GM18870 (cell line): ENCODE results near the gene PPP1R1C.

Source experiments
- ATAC-seq: cut with Tn5 transposase; IDR thresholded peaks from one replicate; pipeline ENCODE4 v1.9.1; 2021; ENCODE audit warnings: moderate library complexity; ENCODE audit not compliant: unreplicated experiment

Gene PPP1R1C

GRCh38 chr2:182058056-182058455, 72.4 kb downstream of the PPP1R1C start:
- ATAC-seq = no peak

GRCh38 chr2:182061739-182062138, 76.1 kb downstream of the PPP1R1C start:
- no peak for ATAC-seq

- ATAC-seq = no peak
These were observed 76.8 kb downstream of the PPP1R1C start for GRCh38 chr2:182062329-182062972.

GRCh38 chr2:182064019-182064778, 78.5 kb downstream of the PPP1R1C start:
- ATAC-seq = no peak

- no peak for ATAC-seq
These were observed 80.9 kb downstream of the PPP1R1C start for GRCh38 chr2:182066400-182067087.

- no peak for ATAC-seq
These were observed 81.7 kb downstream of the PPP1R1C start for GRCh38 chr2:182067393-182067792.

- ATAC-seq = no peak
These were observed 83.2 kb downstream of the PPP1R1C start for GRCh38 chr2:182068811-182069210.

- no peak for ATAC-seq
These were observed 83.8 kb downstream of the PPP1R1C start for GRCh38 chr2:182069416-182069815.

- ATAC-seq = no peak
These were observed 84.3 kb downstream of the PPP1R1C start for GRCh38 chr2:182069908-182070307.

GRCh38 chr2:182070736-182071135, 85.1 kb downstream of the PPP1R1C start:
- no peak for ATAC-seq

GRCh38 chr2:182072861-182073260, 87.2 kb downstream of the PPP1R1C start:
- no peak for ATAC-seq

GRCh38 chr2:182073613-182074012, 88.0 kb downstream of the PPP1R1C start:
- ATAC-seq = no peak

- no peak for ATAC-seq
These were observed 91.4 kb downstream of the PPP1R1C start for GRCh38 chr2:182077023-182077422.

GRCh38 chr2:182077448-182078142, 91.9 kb downstream of the PPP1R1C start:
- ATAC-seq = peak; percentile 68

GRCh38 chr2:182078988-182079602, 93.4 kb downstream of the PPP1R1C start:
- ATAC-seq = no peak

- ATAC-seq = no peak
These were observed 94.8 kb downstream of the PPP1R1C start for GRCh38 chr2:182080493-182080892.

- no peak for ATAC-seq
These were observed 96.1 kb downstream of the PPP1R1C start for GRCh38 chr2:182081602-182082260.

- no peak for ATAC-seq
These were observed 103.1 kb downstream of the PPP1R1C start for GRCh38 chr2:182088681-182089320.

- no peak for ATAC-seq
These were observed 104.8 kb downstream of the PPP1R1C start for GRCh38 chr2:182090486-182090885.
